ENCODE results near the gene APOBEC4. TPM values are rescaled to one million over a fixed set of nuclear protein-coding genes. Genes with fewer than 3 reads are reported as not detected.

APOBEC4 gene
- total RNA-seq, 1 experiment from 2014 or later = not detected

DNA sequence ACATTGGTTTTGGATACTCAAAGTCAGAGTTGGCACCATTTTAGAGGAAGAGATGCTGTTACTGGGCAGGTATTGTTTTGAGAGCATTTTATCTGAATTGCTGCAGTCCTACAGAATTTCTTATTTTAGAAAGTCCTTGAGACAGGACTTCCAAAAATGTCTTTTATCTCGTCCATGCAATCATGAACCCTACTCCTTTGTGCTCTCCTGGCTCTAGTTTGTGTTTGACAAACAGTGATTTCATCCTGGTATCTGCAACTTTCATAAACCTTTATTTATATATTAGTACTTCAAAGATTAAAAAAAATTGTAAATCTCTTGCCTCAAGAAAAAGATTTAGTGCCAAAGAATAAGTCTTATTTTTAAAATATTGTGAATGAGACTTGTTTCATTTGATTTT lies 12.9 kb downstream of the APOBEC4 start:
- DNase-seq = no peak

GRCh38 chr1:183638649-183639387 lies 14.3 kb downstream of the APOBEC4 start:
- Histone ChIP-seq H3K27me3 (ENCODE audit: low read length) (no peaks in the 10 kb centered on the region), H3K79me2 (ENCODE audit: low read length) (peaks cover 17% of the 10 kb centered on the region), H3K36me3 (ENCODE audit: low read depth, low read length) (no peaks in the 10 kb centered on the region), H3F3A (ENCODE audit: low read length, unreplicated experiment) (no peaks in the 10 kb centered on the region), H3K9ac (ENCODE audit: low read length) (no peak overlapping the region), H3K4me3 (ENCODE audit: low read length) (no peak overlapping the region), H4K20me1 (ENCODE audit: low read length) (no peaks in the 10 kb centered on the region), H3K4me2 (ENCODE audit: low read length) (no peak overlapping the region), H3K9me2 (replicated peaks; ENCODE audit: low read length) (no peaks in the 10 kb centered on the region), H2AFZ (ENCODE audit: low read length) (no peak overlapping the region), H3K27ac (ENCODE audit: low read length) (no peak overlapping the region), H3K9me3 (ENCODE audit: low read length) (no peaks in the 10 kb centered on the region), H3K4me1 (ENCODE audit: insufficient read depth, low read length) (peaks cover 3% of the 10 kb centered on the region; the same call in 1 of the 2 replicates)
- ATAC-seq (no peak), DNase-seq (no peak)
- intact Hi-C loops (cut with micrococcal nuclease) = no loop called here
- POLR2A ChIA-PET (ENCODE audit: unreplicated experiment) = interaction anchor here (0.6 kb wide), 1 partner anchor 184 kb away, joined by 7 read pairs; no protein-coding TSS in a partner anchor
- CTCF ChIA-PET = no interaction called here
- TF ChIP-seq EZH2 (IDR thresholded peaks at IDR 0.05; ENCODE audit: low read length, unreplicated experiment) = no peak
- no peak for TF ChIP-seq EZH2phosphoT487 (IDR thresholded peaks at IDR 0.05; ENCODE audit: borderline replicate concordance, low read length)
- TF ChIP-seq, protein P1, sequence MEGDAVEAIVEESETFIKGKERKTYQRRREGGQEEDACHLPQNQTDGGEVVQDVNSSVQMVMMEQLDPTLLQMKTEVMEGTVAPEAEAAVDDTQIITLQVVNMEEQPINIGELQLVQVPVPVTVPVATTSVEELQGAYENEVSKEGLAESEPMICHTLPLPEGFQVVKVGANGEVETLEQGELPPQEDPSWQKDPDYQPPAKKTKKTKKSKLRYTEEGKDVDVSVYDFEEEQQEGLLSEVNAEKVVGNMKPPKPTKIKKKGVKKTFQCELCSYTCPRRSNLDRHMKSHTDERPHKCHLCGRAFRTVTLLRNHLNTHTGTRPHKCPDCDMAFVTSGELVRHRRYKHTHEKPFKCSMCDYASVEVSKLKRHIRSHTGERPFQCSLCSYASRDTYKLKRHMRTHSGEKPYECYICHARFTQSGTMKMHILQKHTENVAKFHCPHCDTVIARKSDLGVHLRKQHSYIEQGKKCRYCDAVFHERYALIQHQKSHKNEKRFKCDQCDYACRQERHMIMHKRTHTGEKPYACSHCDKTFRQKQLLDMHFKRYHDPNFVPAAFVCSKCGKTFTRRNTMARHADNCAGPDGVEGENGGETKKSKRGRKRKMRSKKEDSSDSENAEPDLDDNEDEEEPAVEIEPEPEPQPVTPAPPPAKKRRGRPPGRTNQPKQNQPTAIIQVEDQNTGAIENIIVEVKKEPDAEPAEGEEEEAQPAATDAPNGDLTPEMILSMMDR (conservative IDR thresholded peaks at IDR 0.05; ENCODE audit: low read depth, low read length) = no peak
- BruUV-seq (replicated peaks) = no TSS peak

More for the DNA sequence above, 12.9 kb downstream of the APOBEC4 start:
- H3K27me3 ChIP-seq (ENCODE audit: low read length) = no peaks in the 10 kb centered on the region
- H3K79me2 ChIP-seq (ENCODE audit: low read length) = peaks cover 3% of the 10 kb centered on the region
- H3F3A ChIP-seq (ENCODE audit: low read length, unreplicated experiment) = no peaks in the 10 kb centered on the region
- CTCF ChIA-PET = interaction anchor here (0.7 kb wide), 1 partner anchor 31 kb away, joined by 3 read pairs; no protein-coding TSS in a partner anchor
- H4K20me1 ChIP-seq (ENCODE audit: low read length) = no peaks in the 10 kb centered on the region
- no peak overlapping the region for H3K27ac ChIP-seq (ENCODE audit: low read length)
- no peaks in the 10 kb centered on the region for H3K36me3 ChIP-seq (ENCODE audit: low read depth, low read length)
- BruUV-seq (replicated peaks) = no TSS peak
- POLR2A ChIA-PET (ENCODE audit: unreplicated experiment) = no interaction called here
- no peaks in the 10 kb centered on the region for H3K9me2 ChIP-seq (replicated peaks; ENCODE audit: low read length)
- H3K4me3 ChIP-seq (ENCODE audit: low read length) = no peak overlapping the region
- ATAC-seq = no peak
- H3K4me2 ChIP-seq (ENCODE audit: low read length) = no peak overlapping the region
- no peak overlapping the region for H2AFZ ChIP-seq (ENCODE audit: low read length)
- no peaks in the 10 kb centered on the region for H3K9me3 ChIP-seq (ENCODE audit: low read length)
- no peak for TF ChIP-seq EZH2phosphoT487 (IDR thresholded peaks at IDR 0.05; ENCODE audit: borderline replicate concordance, low read length)
- no peak for TF ChIP-seq EZH2 (IDR thresholded peaks at IDR 0.05; ENCODE audit: low read length, unreplicated experiment)
- TF ChIP-seq, protein P1 (conservative IDR thresholded peaks at IDR 0.05; ENCODE audit: low read depth, low read length) = no peak
- H3K4me1 ChIP-seq (ENCODE audit: insufficient read depth, low read length) = peaks cover 3% of the 10 kb centered on the region; the same call in 1 of the 2 replicates
- no peak overlapping the region for H3K9ac ChIP-seq (ENCODE audit: low read length)
- intact Hi-C loops (cut with micrococcal nuclease) = no loop called here

- ATAC-seq = no peak
- peaks cover 20% of the 10 kb centered on the region for H3K4me1 ChIP-seq (ENCODE audit: insufficient read depth, low read length)
- BruUV-seq (replicated peaks) = no TSS peak
- TF ChIP-seq EZH2 (IDR thresholded peaks at IDR 0.05; ENCODE audit: low read length, unreplicated experiment) = no peak
- TF ChIP-seq, protein P1 (conservative IDR thresholded peaks at IDR 0.05; ENCODE audit: low read depth, low read length) = no peak
- TF ChIP-seq EZH2phosphoT487 (IDR thresholded peaks at IDR 0.05; ENCODE audit: borderline replicate concordance, low read length) = no peak
- no peaks in the 10 kb centered on the region for H3K27me3 ChIP-seq (ENCODE audit: low read length)
- no peaks in the 10 kb centered on the region for H3F3A ChIP-seq (ENCODE audit: low read length, unreplicated experiment)
- H4K20me1 ChIP-seq (ENCODE audit: low read length) = peaks cover 8% of the 10 kb centered on the region
- intact Hi-C loops (cut with micrococcal nuclease) = no loop called here
- peak overlapping the region; percentile 99 for H3K4me2 ChIP-seq (ENCODE audit: low read length)
- POLR2A ChIA-PET (ENCODE audit: unreplicated experiment) = interaction anchor here (0.6 to 0.7 kb wide), 2 partner anchors 416 to 1749 kb away, joined by 3 read pairs; no protein-coding TSS in a partner anchor
- CTCF ChIA-PET = no interaction called here
- H3K4me3 ChIP-seq (ENCODE audit: low read length) = peak overlapping the region; percentile 93; the same call in 1 of the 2 replicates
- peak overlapping the region; percentile 99; the same call in 1 of the 2 replicates for H2AFZ ChIP-seq (ENCODE audit: low read length)
- H3K79me2 ChIP-seq (ENCODE audit: low read length) = peaks cover 37% of the 10 kb centered on the region
- no peak for DNase-seq
- H3K36me3 ChIP-seq (ENCODE audit: low read depth, low read length) = peaks cover 6% of the 10 kb centered on the region; the same call in 1 of the 2 replicates
- H3K27ac ChIP-seq (ENCODE audit: low read length) = no peak overlapping the region
- H3K9me2 ChIP-seq (replicated peaks; ENCODE audit: low read length) = no peaks in the 10 kb centered on the region
- H3K9ac ChIP-seq (ENCODE audit: low read length) = no peak overlapping the region
- H3K9me3 ChIP-seq (ENCODE audit: low read length) = no peaks in the 10 kb centered on the region
These were observed 16.3 kb downstream of the APOBEC4 start for GRCh38 chr1:183636783-183637182.

All from PC-3 (cell line).